Measurements from ENCODE around the gene SLC12A9.
"Not testable (repeated sequence)": the region's sequence is repeated elsewhere in the genome, so short reads cannot be mapped to it uniquely, and the experiment has no call there.

Gene SLC12A9

GRCh38 chr7:100894860-100895700 is 42.6 kb downstream of the SLC12A9 start:
- DNase-seq (ENCODE audit: low read depth in 1 of 2, low spot score in 1 of 2): no peak

GRCh38 chr7:100895701-100895955 is 43.1 kb downstream of the SLC12A9 start, which contains the start of gene ACHE:
ACHE (minus strand) TSS chr7:100895888; CDS start chr7:100894232, 1,656 bp downstream.
- no peak for DNase-seq (ENCODE audit: low read depth in 1 of 2, low spot score in 1 of 2)

DNA sequence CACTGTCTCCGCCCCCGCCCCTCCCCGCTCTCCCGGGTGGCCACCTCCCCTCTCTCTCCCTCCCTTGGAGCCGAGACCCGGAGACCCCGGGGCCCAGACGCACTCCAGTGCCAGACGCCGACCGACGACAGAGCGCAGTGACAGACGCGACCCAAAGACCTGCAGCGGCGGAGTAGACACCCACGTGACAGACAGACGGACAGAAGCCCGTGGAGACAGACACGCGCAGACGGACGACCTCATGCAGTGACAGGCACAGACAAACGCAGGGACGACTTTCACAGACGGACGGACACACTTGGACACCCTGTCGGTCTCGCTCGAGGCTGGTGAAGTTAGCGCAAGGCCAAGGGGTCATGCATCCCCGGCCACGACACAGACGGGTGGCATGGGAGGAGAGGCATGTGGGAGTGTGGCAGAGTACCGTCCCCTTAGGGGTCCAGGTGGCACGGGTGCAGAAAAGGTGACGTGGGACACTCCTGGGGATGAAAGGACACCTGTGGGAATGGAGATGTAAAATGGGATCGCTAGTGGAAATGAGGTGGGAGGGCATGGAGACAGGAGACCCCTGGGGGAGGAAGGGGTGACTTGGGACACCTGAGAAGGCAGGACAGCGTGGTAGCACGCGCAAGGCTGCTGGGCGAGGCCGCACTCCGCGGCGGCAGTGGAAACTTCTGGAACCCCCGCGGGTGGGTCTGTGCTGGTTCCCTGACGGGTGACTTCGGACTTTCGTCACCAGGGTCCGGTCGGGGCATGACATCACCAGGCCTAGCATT is 43.6 kb downstream of the SLC12A9 start:
- DNase-seq (ENCODE audit: low read depth in 1 of 2, low spot score in 1 of 2): no peak

- peak in 1 of 2 donors; percentile 51 for DNase-seq (ENCODE audit: low read depth in 1 of 2, low spot score in 1 of 2)
Measured at GRCh38 chr7:100896732-100897608, 44.5 kb downstream of the SLC12A9 start.

DNA sequence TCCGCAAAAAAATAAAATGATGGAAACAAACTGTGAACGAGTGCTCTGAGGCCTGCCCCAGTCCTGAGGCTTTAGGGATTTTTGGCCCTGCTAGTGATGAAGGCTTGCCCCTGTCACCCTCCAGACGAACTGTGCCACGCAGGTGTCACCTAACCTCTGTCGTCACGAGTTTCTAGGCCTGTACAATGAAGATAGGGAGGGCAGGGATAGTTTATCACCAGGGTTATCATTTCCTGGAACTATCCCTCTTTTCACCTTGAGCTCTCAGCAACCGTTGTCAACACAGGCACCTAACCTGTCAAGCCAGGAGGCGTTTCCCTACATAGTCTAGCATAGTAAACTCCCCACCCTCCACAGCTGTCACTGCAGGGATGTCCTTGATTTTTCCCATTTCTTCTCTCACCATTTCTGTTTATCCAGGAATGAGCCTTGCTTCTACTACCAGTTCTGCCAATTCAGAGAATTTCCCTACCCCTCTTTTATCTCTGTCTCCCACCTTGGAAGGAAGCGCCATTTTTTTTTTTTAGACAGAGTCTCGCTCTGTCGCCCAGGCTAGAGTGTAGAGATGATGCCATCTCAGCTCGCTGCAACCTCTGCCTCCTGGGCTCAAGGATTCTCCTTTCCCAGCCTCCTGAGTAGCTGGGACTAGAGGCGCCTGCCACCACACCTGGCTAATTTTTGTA is 45.4 kb downstream of the SLC12A9 start:
- DNase-seq (ENCODE audit: low read depth in 1 of 2, low spot score in 1 of 2): no peak

DNA sequence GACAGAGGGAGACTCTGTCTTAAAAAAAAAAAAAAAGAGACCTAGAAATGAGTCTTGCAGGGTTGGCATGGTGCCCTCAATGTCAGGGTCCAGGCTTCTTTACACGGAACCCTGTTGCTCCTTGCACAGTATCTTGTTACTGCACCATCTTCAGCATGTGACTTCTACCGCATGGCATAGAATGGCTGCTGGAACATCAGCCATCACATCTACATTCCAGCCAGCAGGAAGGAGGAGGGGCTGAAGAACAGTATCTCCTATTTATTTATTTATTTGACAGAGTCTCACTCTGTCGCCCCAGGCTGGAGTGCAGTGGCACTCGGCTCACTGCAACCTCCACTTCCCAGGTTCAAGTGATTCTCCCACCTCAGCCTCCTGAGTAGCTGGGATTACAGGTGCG is 46.9 kb downstream of the SLC12A9 start:
- DNase-seq (ENCODE audit: low read depth in 1 of 2, low spot score in 1 of 2): no peak

- no peak for DNase-seq (ENCODE audit: low read depth in 1 of 2, low spot score in 1 of 2)
Measured at GRCh38 chr7:100900978-100901377, 48.5 kb downstream of the SLC12A9 start.

GRCh38 chr7:100901921-100902332 is 49.4 kb downstream of the SLC12A9 start:
- no peak for DNase-seq (ENCODE audit: low read depth in 1 of 2, low spot score in 1 of 2)

DNA sequence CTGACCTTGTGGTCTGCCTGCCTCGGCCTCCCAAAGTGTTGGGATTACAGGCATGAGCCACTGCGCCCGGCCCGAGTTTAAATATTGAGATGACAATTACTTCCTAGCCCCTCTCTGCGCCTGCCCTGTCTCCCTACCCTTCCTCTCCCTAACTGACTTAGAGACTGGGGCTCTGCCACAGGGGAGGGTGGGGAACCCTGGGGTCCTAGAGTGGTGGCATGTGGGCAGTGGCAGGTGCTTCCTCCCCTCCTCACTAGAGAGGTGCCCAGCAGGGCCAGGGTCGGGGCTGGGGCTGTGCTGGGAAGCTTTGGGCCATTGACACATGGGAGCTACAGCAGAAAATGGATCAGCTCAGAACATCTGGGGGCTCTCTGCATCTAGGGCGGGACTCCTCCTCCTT is 50.1 kb downstream of the SLC12A9 start:
- DNase-seq (ENCODE audit: low read depth in 1 of 2, low spot score in 1 of 2): no peak

- no peak for DNase-seq (ENCODE audit: low read depth in 1 of 2, low spot score in 1 of 2)
Measured at GRCh38 chr7:100908512-100908911, 56.0 kb downstream of the SLC12A9 start.

DNA sequence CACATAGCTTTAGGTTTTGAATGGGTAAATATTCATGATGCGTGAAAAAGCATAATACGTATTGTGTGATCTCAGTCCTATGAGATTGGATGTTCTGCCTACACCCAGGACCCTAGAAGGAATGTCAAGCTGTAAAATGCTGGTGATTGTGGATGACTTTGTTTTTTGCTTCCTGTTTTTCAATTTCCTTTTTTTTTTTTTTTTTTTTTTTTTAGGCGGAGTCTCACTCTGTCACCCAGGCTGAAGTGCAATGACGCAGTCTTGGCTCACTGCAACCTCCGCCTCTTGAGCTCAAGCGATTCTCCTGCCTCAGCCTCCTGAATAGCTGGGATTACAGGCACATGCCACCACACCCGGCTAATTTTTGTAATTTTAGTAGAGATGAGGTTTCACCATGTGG is 57.9 kb downstream of the SLC12A9 start:
- DNase-seq (ENCODE audit: low read depth in 1 of 2, low spot score in 1 of 2): not testable (repeated sequence)

DNA sequence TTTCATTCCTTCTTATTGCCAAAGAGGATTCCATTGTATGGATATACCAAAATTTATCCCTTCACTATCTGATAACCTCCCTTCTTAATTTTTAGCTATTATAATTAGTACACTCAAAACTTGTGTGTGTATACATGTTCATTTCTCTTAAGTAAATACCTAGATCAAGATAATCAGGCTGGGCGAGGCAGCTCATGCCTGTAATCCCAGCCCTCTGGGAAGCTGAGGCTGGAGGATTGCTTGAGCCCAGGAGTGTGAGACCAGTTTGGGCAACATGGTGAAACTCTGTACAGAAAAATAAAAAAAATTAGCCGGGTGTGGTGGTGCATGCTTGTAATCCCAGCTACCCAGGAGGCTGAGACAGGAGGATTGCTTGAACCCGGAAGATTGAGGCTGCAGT is 59.0 kb downstream of the SLC12A9 start:
- no peak for DNase-seq (ENCODE audit: low read depth in 1 of 2, low spot score in 1 of 2)

DNA sequence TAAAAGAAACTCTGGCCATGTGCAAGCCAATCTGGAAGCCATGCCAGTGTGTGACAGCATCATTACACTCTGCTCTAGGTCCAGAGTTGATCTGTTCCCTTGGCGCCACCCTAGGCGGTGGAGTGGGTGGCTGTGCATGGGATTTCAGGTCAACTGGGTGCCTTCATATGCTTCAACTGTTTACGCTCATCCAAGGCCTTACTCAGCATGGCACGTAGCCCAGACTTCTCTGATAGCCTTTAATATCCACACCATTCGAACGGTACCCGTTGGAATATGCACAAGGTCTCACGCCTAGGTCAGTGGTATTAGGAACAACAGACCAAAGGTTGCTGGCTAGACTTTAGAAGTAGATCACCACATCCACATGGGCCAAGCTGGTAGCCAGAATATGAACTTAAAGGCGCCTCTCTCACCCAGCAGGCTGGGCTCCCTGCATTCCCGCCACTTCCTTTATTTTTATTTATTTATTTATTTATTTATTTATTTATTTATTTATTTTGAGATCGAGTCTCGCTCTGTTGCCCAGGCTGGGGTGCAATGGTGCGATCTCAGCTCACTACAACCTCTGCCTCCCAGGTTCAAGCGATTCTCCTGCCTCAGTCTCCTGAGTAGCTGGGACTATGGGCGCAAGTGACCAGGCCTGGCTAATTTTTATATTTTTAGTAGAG is 61.8 kb downstream of the SLC12A9 start:
- no peak for DNase-seq (ENCODE audit: low read depth in 1 of 2, low spot score in 1 of 2)

DNA sequence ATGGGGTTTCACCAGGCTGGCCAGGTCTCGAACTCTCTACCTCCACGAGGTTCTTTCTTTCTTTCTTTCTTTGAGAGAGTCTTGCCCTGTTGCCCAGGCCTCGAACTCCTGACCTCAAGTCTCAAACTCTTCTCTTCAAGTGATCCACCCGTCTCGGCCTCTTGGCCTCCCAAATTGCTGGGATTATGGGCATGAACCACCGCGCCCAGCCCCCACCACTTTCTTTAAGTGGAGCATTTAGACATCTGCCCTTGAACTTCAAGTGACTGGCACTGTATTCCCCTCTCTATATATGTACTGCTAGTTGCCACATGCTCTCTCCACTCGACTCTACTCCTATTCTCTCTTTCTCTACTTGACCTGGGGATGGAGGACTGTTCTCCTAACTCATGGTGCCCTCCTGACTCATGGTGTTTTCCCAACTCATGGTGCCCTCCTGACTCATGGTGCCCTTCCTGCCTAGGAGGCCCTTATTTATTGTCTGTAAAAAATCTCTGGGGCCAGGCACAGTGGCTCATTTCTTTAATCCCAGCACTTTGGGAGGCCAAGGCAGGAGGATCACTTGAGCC is 62.5 kb downstream of the SLC12A9 start:
- DNase-seq (ENCODE audit: low read depth in 1 of 2, low spot score in 1 of 2): no peak
